ENCODE measurements around the gene GPR25.

The GPR25 gene

DNA sequence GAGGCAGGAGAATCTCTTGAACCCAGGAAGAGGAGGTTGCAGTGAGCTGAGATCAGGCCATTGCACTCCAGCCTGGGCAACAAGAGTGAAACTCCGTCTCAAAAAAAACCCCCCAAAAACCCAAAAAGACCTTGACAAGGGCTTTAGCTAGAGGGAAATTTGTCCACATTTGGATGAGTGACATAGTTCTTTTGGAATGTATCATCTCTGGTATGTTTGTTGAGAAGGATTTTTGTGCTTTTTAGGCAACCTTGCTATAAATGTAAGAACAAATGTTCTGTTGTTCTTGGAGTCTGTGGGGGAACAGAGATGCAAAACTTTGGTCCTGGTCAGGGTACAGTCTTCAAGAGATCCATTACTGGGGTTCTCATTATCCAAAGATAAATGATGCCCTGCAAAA lies 50.8 kb downstream of the GPR25 start:
- Histone ChIP-seq H3K4me3 (ENCODE audit: low read depth, low read length) (no peak overlapping the region), H3K9me3 (ENCODE audit: control insufficient read depth, insufficient read depth, low read length) (no peaks in the 10 kb centered on the region), H3K4me1 (ENCODE audit: control insufficient read depth, insufficient read depth, low read length) (no peaks in the 10 kb centered on the region), H3K36me3 (ENCODE audit: control insufficient read depth, insufficient read depth, low read length) (no peaks in the 10 kb centered on the region), H3K27me3 (ENCODE audit: control insufficient read depth, insufficient read depth, low read length) (no peaks in the 10 kb centered on the region), H3K9ac (ENCODE audit: low read depth, low read length) (no peak overlapping the region)

Data from iPS-15b (cell line).